ENCODE results near the gene RAB11FIP3.

RAB11FIP3 gene

DNA sequence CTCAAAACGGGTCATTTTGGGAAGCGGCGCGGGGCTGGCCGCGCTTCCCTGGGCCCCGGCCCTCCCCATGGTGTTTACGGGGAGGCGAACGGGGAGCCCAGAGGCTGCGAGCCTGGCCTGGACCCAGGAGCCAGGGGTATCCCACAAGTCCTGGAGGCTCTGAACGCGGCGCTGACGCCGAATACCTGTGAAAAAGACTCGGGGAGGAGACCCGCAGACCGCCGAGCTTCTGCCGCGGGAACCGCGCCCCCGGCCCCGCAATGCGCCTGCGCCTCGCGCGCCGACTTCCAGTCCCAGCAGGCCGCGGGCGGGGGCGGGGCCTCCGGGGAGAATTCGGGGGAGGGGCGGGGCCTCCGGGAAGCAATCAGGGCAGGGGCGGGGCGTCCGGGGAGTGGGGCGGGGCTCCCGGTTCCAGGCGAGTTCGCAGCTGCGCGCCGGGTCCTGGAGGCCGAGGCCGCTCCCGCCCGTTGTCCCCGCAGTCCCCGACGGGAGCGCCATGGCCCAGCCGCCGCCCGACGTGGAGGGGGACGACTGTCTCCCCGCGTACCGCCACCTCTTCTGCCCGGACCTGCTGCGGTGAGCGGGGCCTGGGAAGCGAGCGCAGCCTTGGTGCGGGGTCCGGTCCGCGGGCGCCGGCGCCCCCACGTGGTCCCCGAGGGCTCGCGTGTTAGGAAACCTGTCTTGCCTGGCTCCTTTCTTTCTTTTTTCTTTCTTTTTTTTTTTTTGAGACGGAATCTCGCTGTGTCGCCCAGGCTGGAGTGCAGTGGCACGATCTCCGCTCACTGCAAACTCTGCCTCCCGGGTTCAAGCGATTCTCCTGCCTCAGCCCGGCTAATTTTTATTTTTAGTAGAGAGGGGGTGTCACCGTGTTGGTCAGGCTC, 23.7 kb upstream of the RAB11FIP3 start, which contains the start of gene DECR2:
Gene DECR2 (plus strand): TSS at position 418 of the 881 bp plus-strand sequence. CDS start 79 bp downstream, at position 497.
- Histone ChIP-seq H3K4me3 (ENCODE audit: low read depth, low read length) (peak within 1 kb of the TSS; percentile 76), H3K27ac (peak within 1 kb of the TSS; percentile 92), H3K36me3 (peaks cover 30% of the 10 kb centered on the region), H3K9me3 (ENCODE audit: severe bottlenecking) (no peaks in the 10 kb centered on the region), H3K27me3 (ENCODE audit: insufficient read depth, low read depth, severe bottlenecking) (no peaks in the 10 kb centered on the region)
- TF ChIP-seq CTCF (IDR thresholded peaks at IDR 0.05; ENCODE audit: low read depth, low read length) = peak; percentile 54
- peak; percentile 94 for DNase-seq

- no peaks in the 10 kb centered on the region for H3K27me3 ChIP-seq (ENCODE audit: insufficient read depth, low read depth, severe bottlenecking)
- H3K4me3 ChIP-seq (ENCODE audit: low read depth, low read length) = no peak overlapping the region
- TF ChIP-seq CTCF (IDR thresholded peaks at IDR 0.05; ENCODE audit: low read depth, low read length) = no peak
- no peak for DNase-seq
- H3K9me3 ChIP-seq (ENCODE audit: severe bottlenecking) = no peaks in the 10 kb centered on the region
- no peak overlapping the region for H3K27ac ChIP-seq
- H3K36me3 ChIP-seq = peaks cover 8% of the 10 kb centered on the region
Measured at GRCh38 chr16:404971-405486, 20.4 kb upstream of the RAB11FIP3 start.

GRCh38 chr16:405548-406506, 19.6 kb upstream of the RAB11FIP3 start:
- DNase-seq = no peak
- Histone ChIP-seq H3K36me3 (peaks cover 2% of the 10 kb centered on the region; the same call in 1 of the 2 replicates), H3K27me3 (ENCODE audit: insufficient read depth, low read depth, severe bottlenecking) (no peaks in the 10 kb centered on the region), H3K4me3 (ENCODE audit: low read depth, low read length) (no peak overlapping the region), H3K9me3 (ENCODE audit: severe bottlenecking) (no peaks in the 10 kb centered on the region), H3K27ac (no peak overlapping the region)
- TF ChIP-seq CTCF (IDR thresholded peaks at IDR 0.05; ENCODE audit: low read depth, low read length) = no peak

DNA sequence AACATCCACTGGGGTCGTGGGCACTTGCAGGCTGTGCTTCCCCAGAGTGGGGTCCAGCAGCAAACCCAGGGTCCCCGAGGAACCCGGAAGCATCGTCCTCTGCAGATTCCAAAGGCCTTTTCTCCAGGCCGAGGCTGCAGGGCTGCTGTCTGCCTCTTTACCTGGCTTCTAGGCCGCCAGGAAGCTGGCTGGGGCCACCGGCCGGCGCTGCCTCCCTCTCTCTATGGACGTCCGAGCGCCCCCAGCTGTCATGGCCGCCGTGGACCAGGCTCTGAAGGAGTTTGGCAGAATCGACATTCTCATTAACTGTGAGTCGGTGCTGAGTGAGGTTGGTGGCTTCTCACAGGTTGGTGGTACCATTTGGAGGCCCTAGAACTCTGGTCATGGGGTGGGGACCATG, 18.2 kb upstream of the RAB11FIP3 start:
- Histone ChIP-seq H3K27ac (no peak overlapping the region), H3K9me3 (ENCODE audit: severe bottlenecking) (no peaks in the 10 kb centered on the region), H3K36me3 (peaks cover 6% of the 10 kb centered on the region; the same call in 1 of the 2 replicates), H3K4me3 (ENCODE audit: low read depth, low read length) (no peak overlapping the region), H3K27me3 (ENCODE audit: insufficient read depth, low read depth, severe bottlenecking) (no peaks in the 10 kb centered on the region)
- no peak for DNase-seq
- TF ChIP-seq CTCF (IDR thresholded peaks at IDR 0.05; ENCODE audit: low read depth, low read length) = no peak

DNA sequence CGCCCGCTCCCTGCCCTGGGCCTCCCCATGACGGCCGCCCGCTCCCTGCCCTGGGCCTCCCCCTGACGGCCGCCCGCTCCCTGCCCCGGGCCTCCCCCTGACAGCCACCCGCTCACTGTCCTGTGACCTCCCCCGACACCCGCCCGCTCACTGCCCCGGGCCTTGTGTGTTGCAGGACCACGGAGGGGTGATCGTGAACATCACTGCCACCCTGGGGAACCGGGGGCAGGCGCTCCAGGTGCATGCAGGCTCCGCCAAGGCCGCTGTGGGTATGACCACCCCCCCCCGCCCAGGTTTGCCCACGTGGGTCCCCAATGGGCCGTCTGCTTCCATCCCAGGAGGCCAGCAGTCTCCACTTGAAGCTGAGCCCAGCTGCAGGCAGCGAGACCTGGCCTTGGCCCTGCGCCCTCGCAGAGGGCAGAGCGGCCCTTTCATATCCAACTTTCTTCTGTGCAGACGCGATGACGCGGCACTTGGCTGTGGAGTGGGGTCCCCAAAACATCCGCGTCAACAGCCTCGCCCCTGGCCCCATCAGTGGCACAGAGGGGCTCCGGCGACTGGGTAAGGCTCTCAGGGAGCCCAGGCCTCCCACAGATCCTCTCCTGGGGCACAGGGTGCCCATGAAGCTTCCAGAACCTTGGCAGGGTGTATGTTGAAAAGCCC, 14.8 kb upstream of the RAB11FIP3 start:
- TF ChIP-seq CTCF (IDR thresholded peaks at IDR 0.05; ENCODE audit: low read depth, low read length) = no peak

More for the DNA sequence above, 14.8 kb upstream of the RAB11FIP3 start:
- no peak for DNase-seq
- no peak overlapping the region for H3K4me3 ChIP-seq (ENCODE audit: low read depth, low read length)
- H3K9me3 ChIP-seq (ENCODE audit: severe bottlenecking) = no peaks in the 10 kb centered on the region
- H3K27me3 ChIP-seq (ENCODE audit: insufficient read depth, low read depth, severe bottlenecking) = no peaks in the 10 kb centered on the region
- peaks cover 6% of the 10 kb centered on the region; the same call in 1 of the 2 replicates for H3K36me3 ChIP-seq
- H3K27ac ChIP-seq = no peak overlapping the region
